22Rv1 (cell line): ENCODE measurements around the gene SULT1B1.

Source experiments
- ZFX ChIP-seq: fragments of 450-650 bp; IDR thresholded peaks from 2 replicates; pipeline ENCODE4 v1.6.1; 2017; ENCODE audit warnings: antibody characterized with exemption, borderline replicate concordance
- TF ChIP-seq, protein P1 (sequence below): fragments of 450-650 bp; IDR thresholded peaks from 2 replicates; pipeline ENCODE4 v1.5.1; 2017; ENCODE audit warnings: mild to moderate bottlenecking

GRCh38 chr4:69748173-69748572, 12.2 kb downstream of the SULT1B1 start:
- TF ChIP-seq, protein P1, sequence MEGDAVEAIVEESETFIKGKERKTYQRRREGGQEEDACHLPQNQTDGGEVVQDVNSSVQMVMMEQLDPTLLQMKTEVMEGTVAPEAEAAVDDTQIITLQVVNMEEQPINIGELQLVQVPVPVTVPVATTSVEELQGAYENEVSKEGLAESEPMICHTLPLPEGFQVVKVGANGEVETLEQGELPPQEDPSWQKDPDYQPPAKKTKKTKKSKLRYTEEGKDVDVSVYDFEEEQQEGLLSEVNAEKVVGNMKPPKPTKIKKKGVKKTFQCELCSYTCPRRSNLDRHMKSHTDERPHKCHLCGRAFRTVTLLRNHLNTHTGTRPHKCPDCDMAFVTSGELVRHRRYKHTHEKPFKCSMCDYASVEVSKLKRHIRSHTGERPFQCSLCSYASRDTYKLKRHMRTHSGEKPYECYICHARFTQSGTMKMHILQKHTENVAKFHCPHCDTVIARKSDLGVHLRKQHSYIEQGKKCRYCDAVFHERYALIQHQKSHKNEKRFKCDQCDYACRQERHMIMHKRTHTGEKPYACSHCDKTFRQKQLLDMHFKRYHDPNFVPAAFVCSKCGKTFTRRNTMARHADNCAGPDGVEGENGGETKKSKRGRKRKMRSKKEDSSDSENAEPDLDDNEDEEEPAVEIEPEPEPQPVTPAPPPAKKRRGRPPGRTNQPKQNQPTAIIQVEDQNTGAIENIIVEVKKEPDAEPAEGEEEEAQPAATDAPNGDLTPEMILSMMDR = no peak
- TF ChIP-seq ZFX = no peak
